ENCODE data around the gene IL2RA. TPM values are rescaled to one million over a fixed set of nuclear protein-coding genes. Genes with fewer than 3 reads are reported as not detected.
"Not testable (repeated sequence)": the region's sequence is repeated elsewhere in the genome, so short reads cannot be mapped to it uniquely, and the experiment has no call there.

The IL2RA gene
- polyA plus RNA-seq, 1 donor (not counting 4 experiments of a cell fraction or from before 2014, with no cell fraction given): not detected

GRCh38 chr10:6065406-6065805, 3.2 kb upstream of the IL2RA start:
- H3K79me2 ChIP-seq (ENCODE audit: control insufficient read depth, insufficient read depth, low read length): no peaks in the 10 kb centered on the region
- H2AFZ ChIP-seq (ENCODE audit: control insufficient read depth, low read length): no peak overlapping the region
- H3K4me3 ChIP-seq (ENCODE audit: control insufficient read depth in 2 of 3, extremely low read depth in 1 of 3, insufficient read depth in 2 of 3, low read depth in 1 of 3, low read length in 3 of 3): no peak overlapping the region
- H3K27me3 ChIP-seq (ENCODE audit: control insufficient read depth, extremely low read depth, insufficient read depth, low read length): peaks cover 6% of the 10 kb centered on the region
- no peak overlapping the region for H3K27ac ChIP-seq (ENCODE audit: control insufficient read depth, insufficient read depth, low read length)
- no peaks in the 10 kb centered on the region for H3K36me3 ChIP-seq (ENCODE audit: control insufficient read depth in 2 of 2, extremely low read depth in 1 of 2, insufficient read depth in 2 of 2, low read length in 2 of 2)
- no peak overlapping the region for H3K4me2 ChIP-seq (ENCODE audit: control insufficient read depth, extremely low read depth, insufficient read depth, low read depth, low read length)
- dilution Hi-C loops (cut with MboI; ENCODE audit: extremely low pct_ligation_motif_present, low sequenced_read_pairs): no loop called here
- H4K20me1 ChIP-seq (ENCODE audit: control insufficient read depth, extremely low read depth, insufficient read depth, low read length): no peaks in the 10 kb centered on the region
- FAIRE-seq: no peak
- DNase-seq (ENCODE audit: low read depth, low spot score): no peak
- no peaks in the 10 kb centered on the region for H3K4me1 ChIP-seq (ENCODE audit: control insufficient read depth, extremely low read depth, insufficient read depth, low read length)
- H3K9me1 ChIP-seq (ENCODE audit: control insufficient read depth, extremely low read depth, insufficient read depth, low read length): no peaks in the 10 kb centered on the region
- no peak overlapping the region for H3K9ac ChIP-seq (ENCODE audit: control insufficient read depth, extremely low read depth, insufficient read depth, low read length)
- H3K9me3 ChIP-seq (ENCODE audit: control insufficient read depth, low read depth, low read length): no peaks in the 10 kb centered on the region
- TF ChIP-seq CTCF (optimal IDR thresholded peaks at IDR 0.05 in 1 of 3, IDR thresholded peaks at IDR 0.05 in 1 of 3, conservative IDR thresholded peaks at IDR 0.05 in 1 of 3; ENCODE audit: extremely low read depth in 1 of 3, insufficient read depth in 2 of 3, low read length in 3 of 3) (no peak), EZH2 (IDR thresholded peaks at IDR 0.05; ENCODE audit: low read length) (no peak)

GRCh38 chr10:6064726-6065125, 2.6 kb upstream of the IL2RA start:
- H3K4me3 ChIP-seq (ENCODE audit: control insufficient read depth in 2 of 3, extremely low read depth in 1 of 3, insufficient read depth in 2 of 3, low read depth in 1 of 3, low read length in 3 of 3); H3K27me3 ChIP-seq (ENCODE audit: control insufficient read depth, extremely low read depth, insufficient read depth, low read length); H3K4me2 ChIP-seq (ENCODE audit: control insufficient read depth, extremely low read depth, insufficient read depth, low read depth, low read length); H3K79me2 ChIP-seq (ENCODE audit: control insufficient read depth, insufficient read depth, low read length); H3K4me1 ChIP-seq (ENCODE audit: control insufficient read depth, extremely low read depth, insufficient read depth, low read length); H3K27ac ChIP-seq (ENCODE audit: control insufficient read depth, insufficient read depth, low read length); H4K20me1 ChIP-seq (ENCODE audit: control insufficient read depth, extremely low read depth, insufficient read depth, low read length); H3K9me1 ChIP-seq (ENCODE audit: control insufficient read depth, extremely low read depth, insufficient read depth, low read length); H3K9ac ChIP-seq (ENCODE audit: control insufficient read depth, extremely low read depth, insufficient read depth, low read length); H2AFZ ChIP-seq (ENCODE audit: control insufficient read depth, low read length); dilution Hi-C loops (cut with MboI; ENCODE audit: extremely low pct_ligation_motif_present, low sequenced_read_pairs); FAIRE-seq; H3K9me3 ChIP-seq (ENCODE audit: control insufficient read depth, low read depth, low read length); H3K36me3 ChIP-seq (ENCODE audit: control insufficient read depth in 2 of 2, extremely low read depth in 1 of 2, insufficient read depth in 2 of 2, low read length in 2 of 2); DNase-seq (ENCODE audit: low read depth, low spot score): not testable (repeated sequence)

- Histone ChIP-seq H3K79me2 (ENCODE audit: control insufficient read depth, insufficient read depth, low read length) (no peaks in the 10 kb centered on the region), H3K27me3 (ENCODE audit: control insufficient read depth, extremely low read depth, insufficient read depth, low read length) (peaks cover 7% of the 10 kb centered on the region), H4K20me1 (ENCODE audit: control insufficient read depth, extremely low read depth, insufficient read depth, low read length) (no peaks in the 10 kb centered on the region), H2AFZ (ENCODE audit: control insufficient read depth, low read length) (no peak overlapping the region), H3K9me3 (ENCODE audit: control insufficient read depth, low read depth, low read length) (no peaks in the 10 kb centered on the region), H3K27ac (ENCODE audit: control insufficient read depth, insufficient read depth, low read length) (no peak overlapping the region), H3K4me1 (ENCODE audit: control insufficient read depth, extremely low read depth, insufficient read depth, low read length) (no peaks in the 10 kb centered on the region), H3K4me3 (ENCODE audit: control insufficient read depth in 2 of 3, extremely low read depth in 1 of 3, insufficient read depth in 2 of 3, low read depth in 1 of 3, low read length in 3 of 3) (no peak overlapping the region), H3K4me2 (ENCODE audit: control insufficient read depth, extremely low read depth, insufficient read depth, low read depth, low read length) (no peak overlapping the region), H3K9me1 (ENCODE audit: control insufficient read depth, extremely low read depth, insufficient read depth, low read length) (no peaks in the 10 kb centered on the region), H3K36me3 (ENCODE audit: control insufficient read depth in 2 of 2, extremely low read depth in 1 of 2, insufficient read depth in 2 of 2, low read length in 2 of 2) (no peaks in the 10 kb centered on the region), H3K9ac (ENCODE audit: control insufficient read depth, extremely low read depth, insufficient read depth, low read length) (no peak overlapping the region)
- dilution Hi-C loops (cut with MboI; ENCODE audit: extremely low pct_ligation_motif_present, low sequenced_read_pairs): no loop called here
- DNase-seq (ENCODE audit: low read depth, low spot score) (no peak), FAIRE-seq (no peak)
- TF ChIP-seq EZH2 (IDR thresholded peaks at IDR 0.05; ENCODE audit: low read length) (no peak), CTCF (optimal IDR thresholded peaks at IDR 0.05 in 1 of 3, IDR thresholded peaks at IDR 0.05 in 1 of 3, conservative IDR thresholded peaks at IDR 0.05 in 1 of 3; ENCODE audit: extremely low read depth in 1 of 3, insufficient read depth in 2 of 3, low read length in 3 of 3) (no peak)
Observed at GRCh38 chr10:6064119-6064518, 2.0 kb upstream of the IL2RA start.
